ENCODE measurements around the gene TSPAN8.
"Not testable (repeated sequence)": the region's sequence is repeated elsewhere in the genome, so short reads cannot be mapped to it uniquely, and the experiment has no call there.

TSPAN8 gene

DNA sequence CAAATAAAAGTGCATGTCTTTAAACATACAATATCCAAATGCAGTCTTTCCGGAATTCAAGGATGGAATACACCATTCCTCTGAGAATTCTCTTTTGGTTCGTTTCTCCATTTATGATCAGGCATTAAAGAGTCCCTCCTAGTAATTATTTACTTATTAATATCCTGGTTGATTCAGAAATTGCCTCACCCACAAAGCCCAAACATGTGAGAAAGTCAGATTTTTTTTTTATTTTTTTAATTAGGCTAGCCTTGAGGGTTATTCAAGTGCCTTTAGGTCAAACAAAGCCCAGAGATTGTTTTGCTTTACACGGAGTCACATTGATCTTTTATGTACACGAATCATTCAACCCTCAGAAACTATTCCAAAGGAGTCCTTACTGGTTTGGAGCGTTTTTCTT, 6.4 kb upstream of the TSPAN8 start:
- DNase-seq (ENCODE audit: low read depth): no peak

DNA sequence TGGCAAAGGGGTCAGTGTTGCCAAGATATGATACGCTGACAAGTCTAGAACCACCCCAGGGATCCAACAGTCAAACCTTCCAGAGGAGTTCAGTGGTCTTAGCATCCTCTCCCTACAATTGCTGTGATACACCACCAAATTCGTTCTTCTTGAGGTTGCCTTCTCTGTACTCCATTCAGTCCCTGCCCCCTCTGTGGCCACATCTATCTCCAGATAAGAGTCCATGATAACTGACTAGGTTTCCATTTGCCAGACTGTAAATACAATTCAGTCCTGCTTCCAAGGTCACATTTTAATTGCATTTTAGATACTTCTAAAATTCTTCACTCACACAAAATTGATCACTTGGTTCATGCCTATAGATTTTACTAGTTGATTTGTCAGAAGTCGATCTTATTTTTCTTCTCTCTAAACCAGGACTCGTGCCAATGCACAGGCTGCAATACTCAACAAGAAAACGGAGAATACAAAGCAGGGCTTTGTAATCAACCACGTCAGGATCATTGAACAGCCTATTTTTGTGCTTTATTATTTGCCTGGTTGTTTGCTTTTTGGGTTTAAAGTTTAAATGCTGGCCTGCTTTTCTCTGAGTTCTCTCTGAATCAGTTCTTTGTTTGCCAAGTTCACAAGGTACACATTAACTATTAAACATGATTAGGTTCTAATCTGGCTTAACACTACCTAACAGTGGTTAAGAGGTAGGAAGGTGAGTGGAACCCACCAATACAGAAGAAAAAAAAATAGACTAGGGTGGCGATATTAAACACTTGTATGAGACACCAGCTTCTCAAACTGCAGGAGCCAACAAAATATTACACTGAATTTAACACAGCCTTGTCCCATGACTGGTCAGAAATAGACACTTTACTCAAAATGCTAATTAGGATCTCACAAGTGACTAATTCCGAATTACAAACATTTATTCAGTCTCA, 5.3 kb upstream of the TSPAN8 start:
- no peak for DNase-seq (ENCODE audit: low read depth)

DNA sequence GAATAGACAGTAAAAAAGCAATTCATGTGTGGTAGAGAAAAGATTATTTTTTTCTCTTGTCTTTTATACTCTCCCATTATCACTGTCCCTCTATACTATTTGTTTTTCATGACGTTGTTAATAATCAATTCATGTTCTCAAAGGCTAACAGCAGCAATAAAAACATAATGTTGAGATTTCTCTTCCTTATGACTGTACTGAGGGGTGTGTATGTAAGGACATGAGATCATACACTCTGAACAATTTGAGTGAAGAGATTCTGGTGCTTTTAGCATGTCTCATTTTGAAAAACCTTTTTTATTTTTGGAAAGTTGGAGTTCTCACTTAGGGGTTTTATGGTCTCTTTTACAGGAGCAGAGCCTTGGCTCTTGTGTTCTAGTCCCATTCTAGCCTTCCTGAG, 3.8 kb upstream of the TSPAN8 start:
- DNase-seq (ENCODE audit: low read depth): no peak

GRCh38 chr12:71160585-71160984, 2.8 kb upstream of the TSPAN8 start:
- no peak for DNase-seq (ENCODE audit: low read depth)

DNA sequence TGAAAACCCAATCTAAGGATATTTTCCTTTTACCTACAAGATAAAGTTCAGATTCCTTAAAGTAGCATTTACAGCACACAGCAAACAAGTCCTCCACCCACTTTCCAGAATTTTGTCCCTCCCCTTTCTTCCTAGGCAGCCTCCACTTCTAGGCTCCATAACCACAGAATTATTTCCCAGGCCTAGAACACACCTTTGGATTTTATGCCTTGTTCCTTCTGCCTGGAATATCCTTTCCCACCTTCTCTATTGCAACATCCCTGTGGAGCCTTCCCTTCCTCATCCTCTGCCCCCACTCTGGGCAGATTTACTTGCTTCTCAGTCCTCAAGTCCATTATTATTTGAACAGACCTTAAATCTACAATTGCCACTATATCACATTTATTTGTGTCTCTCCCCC, 2.1 kb upstream of the TSPAN8 start:
- DNase-seq (ENCODE audit: low read depth): no peak

- no peak for DNase-seq (ENCODE audit: low read depth)
Observed at GRCh38 chr12:71159264-71159663, 1.5 kb upstream of the TSPAN8 start.

- no peak for DNase-seq (ENCODE audit: low read depth)
Observed at GRCh38 chr12:71158361-71158882, 623 bp upstream of the TSPAN8 start.

DNA sequence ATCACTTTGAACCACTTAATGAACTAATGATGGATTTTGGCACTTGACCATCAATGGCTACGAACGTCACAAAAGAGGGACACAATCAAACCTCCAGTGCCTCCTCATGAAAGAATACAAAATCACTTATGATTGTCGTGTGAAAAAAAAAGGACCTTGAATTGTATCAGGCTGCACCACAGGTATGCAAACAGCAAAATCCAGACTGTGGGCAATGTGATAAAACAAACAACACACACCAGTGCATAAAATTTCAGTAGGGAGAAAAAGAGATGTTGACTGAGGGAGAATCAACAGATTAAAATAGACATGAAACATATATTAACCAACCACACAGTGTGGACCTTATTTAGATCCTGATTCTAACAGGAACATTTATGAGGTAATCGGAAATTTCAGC, 2.6 kb downstream of the TSPAN8 start:
- no peak for DNase-seq (ENCODE audit: low read depth)

- peak; percentile 1 for DNase-seq (ENCODE audit: low read depth)
Observed at GRCh38 chr12:71152851-71153250, 4.9 kb downstream of the TSPAN8 start.

DNA sequence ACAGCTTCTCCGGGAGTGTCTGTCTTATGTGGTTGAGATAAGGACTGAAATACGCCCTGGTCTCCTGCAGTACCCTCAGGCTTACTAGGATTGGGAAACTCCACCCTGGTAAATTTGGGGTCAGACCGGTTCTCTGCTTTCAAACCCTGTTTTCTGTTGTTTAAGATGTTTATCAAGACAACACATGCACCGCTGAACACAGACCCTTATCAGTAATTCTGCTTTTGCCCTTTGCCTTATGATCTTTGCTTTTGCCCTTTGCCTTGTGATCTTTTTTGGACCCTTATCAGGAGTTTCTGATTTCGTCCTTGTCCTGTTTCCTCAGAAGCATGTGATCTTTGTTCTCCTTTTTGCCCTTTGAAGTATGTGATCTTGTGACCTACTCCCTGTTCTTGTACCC, 7.8 kb downstream of the TSPAN8 start:
- not testable (repeated sequence) for DNase-seq (ENCODE audit: low read depth)

- DNase-seq (ENCODE audit: low read depth): no peak
Observed at GRCh38 chr12:71144682-71145081, 13.1 kb downstream of the TSPAN8 start.

DNA sequence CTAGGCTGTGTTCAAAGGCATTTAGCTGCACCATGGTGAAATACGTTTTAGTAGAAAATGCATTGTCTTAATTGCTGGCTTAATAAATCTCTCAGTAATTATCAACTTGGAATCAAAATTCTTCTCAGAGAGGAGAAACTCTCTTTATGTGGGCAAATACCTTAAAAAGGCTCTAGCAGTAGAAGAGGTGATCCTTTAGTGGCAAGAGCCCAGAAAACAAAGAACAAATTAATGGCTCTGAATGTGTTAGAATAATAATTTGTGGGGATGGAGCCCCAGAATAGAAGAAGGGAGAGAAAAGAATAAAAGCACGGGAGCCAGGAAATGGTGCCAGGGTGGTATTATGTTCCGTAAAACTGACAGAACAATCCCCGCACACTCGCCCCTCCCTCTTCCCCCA, 14.8 kb downstream of the TSPAN8 start:
- DNase-seq (ENCODE audit: low read depth): no peak

- no peak for DNase-seq (ENCODE audit: low read depth)
Observed at GRCh38 chr12:71142016-71142415, 15.8 kb downstream of the TSPAN8 start.

GRCh38 chr12:71141378-71141926, 16.3 kb downstream of the TSPAN8 start:
- DNase-seq (ENCODE audit: low read depth): no peak

- no peak for DNase-seq (ENCODE audit: low read depth)
Observed at GRCh38 chr12:71139153-71139735, 18.6 kb downstream of the TSPAN8 start.

DNA sequence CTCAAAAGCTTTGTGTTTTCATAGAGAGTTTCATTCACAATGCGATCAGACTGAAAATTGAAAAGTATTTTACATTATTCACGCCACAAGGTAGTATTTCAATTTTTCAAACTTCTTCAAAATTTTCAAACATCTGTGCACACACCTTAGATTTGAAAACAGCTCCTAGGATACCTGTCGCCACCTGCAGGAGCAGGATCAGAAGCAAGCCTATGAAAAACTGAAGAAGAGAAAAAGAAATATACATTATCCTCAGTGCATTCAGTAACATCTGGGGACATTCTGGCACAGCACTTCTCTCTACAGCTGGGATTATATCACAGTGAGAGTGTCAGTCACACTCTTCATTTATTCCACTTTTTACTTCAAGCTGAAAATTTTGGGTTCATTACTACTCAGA, 19.8 kb downstream of the TSPAN8 start:
- DNase-seq (ENCODE audit: low read depth): no peak

GRCh38 chr12:71135812-71136176, 22.0 kb downstream of the TSPAN8 start:
- DNase-seq (ENCODE audit: low read depth): no peak

DNA sequence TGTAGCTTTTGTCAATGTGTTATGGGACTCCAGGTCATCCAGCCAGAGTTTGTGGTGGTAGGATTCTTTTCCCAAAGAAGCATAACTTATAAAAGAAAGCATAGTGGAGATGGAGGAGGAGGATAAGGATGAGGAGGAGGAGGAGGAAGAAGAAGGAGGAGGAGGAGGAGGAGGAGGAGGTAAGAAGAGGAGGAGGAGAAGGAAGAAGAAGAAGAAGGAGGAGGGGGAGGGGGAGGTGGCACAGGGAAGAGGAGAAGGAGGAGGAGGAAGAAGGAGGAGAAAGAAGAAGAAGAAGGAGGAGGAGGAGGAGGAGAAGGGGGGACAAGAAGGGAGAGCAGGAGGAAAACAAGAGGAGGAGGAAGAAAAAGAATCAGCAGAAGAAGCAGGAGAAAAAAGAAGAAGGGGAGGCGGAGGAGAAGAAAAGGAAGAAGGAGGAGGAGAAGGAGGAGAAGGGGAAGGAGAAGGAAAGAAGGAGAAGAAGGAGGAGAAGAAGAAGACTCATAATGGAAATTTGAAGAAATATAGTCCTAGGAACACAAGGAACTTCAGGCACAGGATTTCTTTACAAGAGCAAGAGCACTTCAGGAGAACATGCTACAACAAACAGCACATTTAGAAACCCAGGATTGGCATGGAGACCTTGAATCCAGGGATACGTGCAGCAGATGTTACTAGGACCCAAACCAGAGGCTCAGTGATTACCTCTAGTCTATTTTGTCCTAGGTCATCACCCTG, 22.6 kb downstream of the TSPAN8 start:
- DNase-seq (ENCODE audit: low read depth): no peak

- DNase-seq (ENCODE audit: low read depth): no peak
Observed at GRCh38 chr12:71134405-71134804, 23.4 kb downstream of the TSPAN8 start.

DNA sequence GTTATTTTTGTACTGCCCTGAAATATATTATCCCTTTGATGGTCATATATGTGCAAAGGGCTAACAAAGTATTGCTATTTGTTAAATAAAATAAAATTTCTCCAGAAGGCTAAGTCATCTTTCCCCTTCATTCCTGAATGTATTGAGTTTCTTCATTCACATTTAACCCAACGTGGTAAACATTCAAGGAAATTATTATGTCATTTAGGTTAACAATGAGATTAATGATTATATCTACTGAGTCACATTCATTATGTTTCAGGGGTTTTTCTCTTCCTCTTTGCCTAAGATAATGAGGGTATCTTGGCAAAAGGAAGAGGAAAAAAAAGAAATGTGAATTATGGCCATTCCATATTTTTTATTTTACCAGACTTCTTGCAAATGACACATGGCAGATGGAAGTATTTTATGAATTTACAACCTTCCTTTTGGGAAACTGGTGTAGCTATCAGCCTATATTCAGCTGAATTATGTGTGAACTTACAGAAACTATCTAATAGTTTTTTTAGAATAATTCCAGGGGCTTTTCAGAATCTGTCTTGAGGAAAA, 27.2 kb downstream of the TSPAN8 start:
- no peak for DNase-seq (ENCODE audit: low read depth)

- no peak for DNase-seq (ENCODE audit: low read depth)
Observed at GRCh38 chr12:71129364-71129763, 28.4 kb downstream of the TSPAN8 start.

DNA sequence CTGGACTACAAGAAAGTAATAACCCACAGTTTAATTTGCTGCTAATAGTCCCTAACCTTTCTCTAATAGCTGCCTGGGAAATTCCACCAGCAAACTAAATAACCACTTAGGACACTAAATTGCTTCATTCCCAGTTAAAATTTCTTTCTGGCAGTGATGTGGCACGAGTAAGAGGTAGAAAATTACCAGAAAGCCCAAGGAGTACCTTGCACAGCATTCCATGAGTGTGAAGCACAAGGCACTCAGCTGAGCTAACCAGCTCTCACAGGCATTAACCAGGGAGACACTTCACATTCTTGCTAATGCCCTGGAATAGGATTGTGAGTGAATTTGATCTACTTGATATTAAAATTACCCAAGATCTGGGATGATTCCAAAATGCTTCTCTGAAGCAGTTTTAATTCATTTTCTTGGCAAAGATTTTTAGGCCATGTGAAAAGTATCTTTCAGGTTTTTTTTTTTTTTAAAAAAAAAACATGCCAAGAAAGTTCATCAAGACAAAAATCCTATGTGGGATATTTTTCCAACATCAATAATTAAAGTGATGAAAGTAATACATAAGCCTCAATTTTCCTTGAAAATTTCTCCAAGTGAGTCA, 29.5 kb downstream of the TSPAN8 start:
- DNase-seq (ENCODE audit: low read depth): no peak

All from ELR (cell line).